Pulmonary artery endothelial cell (primary cell): ENCODE data around the gene KIRREL1. TPM values are rescaled to one million over a fixed set of nuclear protein-coding genes. Genes with fewer than 3 reads are reported as not detected.
"Not testable (repeated sequence)": the region's sequence is repeated elsewhere in the genome, so short reads cannot be mapped to it uniquely, and the experiment has no call there.

Experiments
- DNase-seq: peaks from one replicate; pipeline ENCODE4 v3.0.0-alpha.2; 2011; ENCODE audit warnings: low read depth, low spot score
- total RNA-seq: library from RNA; depleted of rRNA; stranded (reverse); fragments of >200 nt; gene quantifications from 2 replicates; pipeline ENCODE4 v1.2.3, GENCODE V29; 2014

The KIRREL1 gene
- total RNA-seq, 1 donor from 2014 or later = 35.9 TPM

DNA sequence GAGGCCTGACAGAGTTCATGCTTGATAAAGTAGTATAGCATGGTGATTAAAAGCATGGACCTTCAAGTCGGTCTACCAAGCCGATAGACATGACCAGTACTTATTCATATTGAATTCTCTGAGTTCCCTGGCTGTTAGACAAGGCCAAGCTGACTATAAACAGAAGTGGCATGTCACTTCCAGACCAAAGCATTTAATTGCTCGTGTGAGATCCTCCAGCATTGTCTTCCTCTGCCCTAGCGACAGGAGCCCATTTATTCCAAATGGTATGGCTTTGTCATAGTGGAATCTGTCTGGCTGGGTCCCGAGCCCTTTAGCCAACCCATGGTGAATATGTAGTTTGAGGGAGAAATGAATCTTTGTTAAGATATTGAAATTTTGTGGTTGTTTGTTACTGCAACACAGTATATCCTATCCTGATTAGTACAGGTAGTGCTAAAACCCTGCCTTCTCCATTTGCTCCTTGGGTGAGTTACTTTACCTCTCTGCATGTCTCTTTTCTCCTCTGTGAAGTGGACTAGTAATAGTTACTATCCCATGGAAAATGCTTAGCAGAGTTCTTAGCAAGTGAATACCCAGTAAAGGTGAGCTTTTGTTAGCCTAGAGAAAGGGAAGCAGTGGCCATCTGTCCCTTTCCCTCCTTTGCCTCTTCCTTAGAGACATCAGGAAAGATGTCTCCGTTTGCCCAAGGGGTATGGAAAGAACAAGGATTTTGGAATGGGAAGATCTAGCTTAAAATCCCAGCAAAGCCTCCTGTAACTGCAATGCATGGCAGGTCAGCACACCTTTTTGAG is 109.6 kb downstream of the KIRREL1 start:
- no peak for DNase-seq

DNA sequence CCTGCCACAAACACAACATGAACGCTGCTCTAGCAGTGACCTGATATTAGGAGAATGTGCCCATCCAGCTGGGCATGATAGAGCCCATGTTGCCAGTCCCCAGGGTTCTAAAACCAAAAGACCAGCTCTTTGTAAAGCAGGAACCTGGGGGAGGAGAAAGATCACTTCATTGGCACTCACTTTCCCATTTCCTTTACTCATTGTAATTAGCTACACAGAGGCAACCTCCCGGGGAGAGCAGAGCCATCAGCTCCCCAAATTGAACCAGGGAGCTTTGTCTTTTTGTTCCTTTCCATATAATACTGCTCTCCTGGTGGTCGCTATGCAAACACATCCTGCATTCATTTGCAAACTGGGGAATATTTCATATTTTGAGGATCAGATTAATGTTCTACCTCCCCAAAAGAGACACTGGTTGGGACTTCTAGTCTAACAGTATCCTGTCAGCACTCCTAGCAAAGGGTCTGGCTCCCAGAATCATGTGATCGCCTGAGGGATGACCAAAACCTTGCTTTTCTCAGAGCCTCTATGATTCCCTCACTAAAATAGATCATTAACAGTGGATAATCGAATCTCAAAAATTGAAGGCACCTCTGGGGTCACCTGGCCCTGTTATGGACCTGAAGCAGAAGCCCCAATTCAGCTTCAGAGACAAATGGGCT is 110.5 kb downstream of the KIRREL1 start:
- no peak for DNase-seq

- DNase-seq = no peak
Observed at GRCh38 chr1:158104891-158105290, 111.4 kb downstream of the KIRREL1 start.

- DNase-seq = no peak
Observed at GRCh38 chr1:158105352-158106095, 112.1 kb downstream of the KIRREL1 start.

- no peak for DNase-seq
Observed at GRCh38 chr1:158107916-158108315, 114.5 kb downstream of the KIRREL1 start.

GRCh38 chr1:158112994-158113758 is 119.7 kb downstream of the KIRREL1 start:
- no peak for DNase-seq

DNA sequence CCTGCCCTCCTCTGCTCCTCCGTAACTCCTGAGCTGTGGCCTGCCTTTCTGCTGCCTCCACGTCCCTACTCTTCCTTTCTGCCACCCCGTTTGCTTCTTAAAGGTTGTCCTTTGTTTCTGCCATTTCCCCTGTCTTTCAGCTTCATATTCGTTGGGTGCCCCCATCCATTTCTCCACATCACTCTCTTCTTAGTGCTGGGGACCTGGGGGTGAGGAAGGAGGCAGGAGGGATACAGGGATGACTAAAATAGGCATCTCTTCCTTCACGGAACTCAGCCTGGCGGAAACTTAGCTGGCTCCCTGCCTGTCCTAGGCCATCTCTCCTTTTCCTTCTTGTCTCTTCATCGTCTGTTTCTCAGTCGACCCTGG is 120.3 kb downstream of the KIRREL1 start:
- no peak for DNase-seq

DNA sequence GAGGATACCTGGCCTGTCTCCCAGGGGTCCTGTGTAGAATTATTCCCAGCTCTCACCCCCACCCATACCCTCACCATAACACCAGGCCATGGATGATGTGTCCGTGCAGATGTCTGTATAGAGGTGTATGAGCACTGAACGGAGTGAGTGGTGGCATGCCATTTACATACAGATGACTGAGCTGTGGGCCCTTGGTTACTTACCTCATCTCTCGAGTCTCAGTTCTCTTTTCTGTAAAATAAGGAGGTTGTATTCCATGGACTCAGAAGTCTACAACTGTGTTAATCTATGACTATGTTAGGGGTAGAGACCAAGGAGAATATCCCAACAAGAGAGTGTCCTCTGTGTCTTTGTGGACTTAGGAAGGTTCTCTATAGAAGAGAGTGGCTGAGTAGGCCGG is 121.7 kb downstream of the KIRREL1 start:
- DNase-seq = no peak

GRCh38 chr1:158116311-158117167 is 123.1 kb downstream of the KIRREL1 start:
- no peak for DNase-seq

DNA sequence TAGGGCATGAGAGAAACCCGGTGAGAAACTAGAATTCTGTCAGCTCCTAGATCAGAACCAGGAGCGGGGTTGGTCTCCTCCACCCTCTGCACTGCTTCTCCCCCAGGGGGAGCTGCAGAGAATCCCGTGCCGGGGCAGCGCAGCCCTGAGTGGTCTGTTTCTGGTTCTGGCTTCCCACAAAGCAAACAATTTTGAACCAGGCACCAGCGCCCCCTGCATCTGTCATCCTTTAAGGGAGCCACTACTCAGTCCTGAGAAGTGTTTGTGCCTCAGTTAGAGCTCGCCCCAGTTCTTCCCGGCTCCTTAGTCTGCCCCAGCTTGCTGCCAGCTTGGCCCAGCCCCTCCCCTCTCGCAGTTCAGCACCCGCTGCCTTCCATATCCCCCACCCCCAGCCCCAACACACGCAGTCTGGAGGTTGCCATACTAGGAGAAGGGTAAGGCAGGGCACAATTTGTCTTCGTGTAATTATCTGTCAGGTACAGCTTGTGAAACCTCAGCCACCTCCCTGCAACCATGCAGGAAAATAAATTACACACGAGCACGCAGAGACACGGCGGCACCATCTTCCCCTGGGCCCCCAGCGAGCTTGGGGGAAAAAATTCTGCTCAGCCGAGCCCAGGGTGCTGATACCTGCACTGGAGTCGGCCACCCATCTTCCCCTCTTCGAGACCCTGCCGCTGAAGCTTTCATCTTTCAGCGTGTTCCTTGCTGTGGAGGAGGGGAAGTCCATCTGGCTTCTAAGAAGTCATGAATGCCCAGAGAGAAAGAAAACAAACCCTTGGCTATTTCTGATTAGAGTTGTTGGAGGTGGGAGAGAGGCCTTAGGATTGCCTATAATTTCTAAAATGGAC is 124.6 kb downstream of the KIRREL1 start:
- DNase-seq = no peak

DNA sequence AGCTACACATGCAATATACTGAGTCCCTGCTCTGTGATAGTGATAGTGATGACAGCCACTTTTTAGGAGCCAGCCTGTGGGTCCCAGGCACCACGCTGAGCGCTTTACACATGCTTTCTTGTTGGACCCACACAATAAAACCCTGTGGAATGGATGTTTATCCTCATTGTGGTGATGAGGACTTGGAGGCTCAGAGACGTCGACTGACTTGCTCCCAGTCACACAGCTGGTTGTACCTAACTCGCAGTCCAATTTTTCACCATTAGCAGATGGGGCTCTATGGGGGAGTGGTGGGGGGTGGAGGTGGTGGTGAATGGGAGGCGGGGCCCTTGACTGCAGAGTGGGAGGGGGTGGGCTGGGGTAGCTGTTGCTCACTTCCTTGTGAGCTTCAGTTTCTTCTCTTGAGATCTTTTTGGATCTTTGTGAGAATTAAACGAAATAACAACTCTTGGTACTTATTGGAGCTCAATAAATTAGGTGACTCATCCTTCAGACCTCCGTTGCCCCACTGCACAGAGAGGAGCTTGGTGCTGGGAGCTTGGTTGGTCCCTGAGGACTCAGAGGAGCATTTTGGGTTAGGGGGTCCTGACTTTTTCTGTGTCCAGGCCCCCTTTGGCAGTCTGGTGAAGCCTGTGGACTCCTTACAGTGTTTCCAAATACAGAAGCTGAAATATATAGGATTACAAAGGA is 125.4 kb downstream of the KIRREL1 start:
- no peak for DNase-seq

GRCh38 chr1:158119976-158120653 is 126.7 kb downstream of the KIRREL1 start:
- DNase-seq = no peak

DNA sequence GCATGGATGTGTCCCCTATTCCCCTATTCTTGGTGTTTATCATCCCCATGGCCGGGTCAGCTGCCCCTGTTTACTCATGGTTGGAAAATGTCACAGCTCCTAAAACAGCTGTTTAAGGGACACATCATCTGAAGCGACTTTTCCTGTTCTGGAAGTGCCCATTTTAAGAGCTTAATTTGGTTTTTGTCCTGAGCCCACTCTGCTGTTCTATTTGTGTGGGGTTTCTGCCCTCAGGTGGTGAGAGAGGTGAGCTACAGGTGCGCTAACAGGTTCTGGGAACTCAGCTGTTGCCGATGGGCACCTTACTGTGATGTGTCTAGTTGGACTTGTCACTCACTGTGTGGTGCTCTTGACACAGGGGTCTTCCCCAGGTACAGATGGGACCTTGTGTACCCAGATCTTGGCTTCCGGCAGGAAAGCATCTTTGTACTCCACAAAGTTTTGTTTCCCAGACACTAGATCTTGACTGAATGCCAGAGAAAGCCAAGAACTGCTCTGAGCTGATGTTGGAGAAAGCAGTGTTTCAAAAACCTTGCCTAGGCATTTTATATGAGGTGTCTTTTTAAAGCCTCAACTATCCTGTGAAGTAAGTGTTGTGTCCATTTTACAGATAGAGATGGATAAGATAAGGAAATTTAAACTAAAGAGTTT is 128.3 kb downstream of the KIRREL1 start:
- DNase-seq = no peak

GRCh38 chr1:158122833-158123388 is 129.5 kb downstream of the KIRREL1 start:
- no peak for DNase-seq

DNA sequence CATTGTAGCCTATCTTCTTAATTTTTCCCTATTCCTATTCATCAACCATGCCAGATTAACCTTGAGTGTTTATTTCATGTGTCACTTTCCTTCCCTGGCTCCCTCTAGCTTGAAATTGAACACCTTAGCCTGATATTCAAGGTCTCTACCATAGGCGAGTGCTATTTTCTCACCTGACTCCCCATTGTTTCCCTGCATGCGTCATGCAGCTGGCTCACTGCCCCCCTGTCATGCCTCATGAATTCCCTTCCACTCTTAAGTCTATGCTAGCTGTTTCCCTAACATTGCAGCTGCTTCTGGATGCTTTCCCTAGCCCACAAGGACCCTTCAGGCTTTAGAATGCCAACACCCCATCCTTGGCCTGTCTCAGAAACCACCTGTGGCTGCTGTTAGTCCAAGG is 130.6 kb downstream of the KIRREL1 start:
- no peak for DNase-seq

DNA sequence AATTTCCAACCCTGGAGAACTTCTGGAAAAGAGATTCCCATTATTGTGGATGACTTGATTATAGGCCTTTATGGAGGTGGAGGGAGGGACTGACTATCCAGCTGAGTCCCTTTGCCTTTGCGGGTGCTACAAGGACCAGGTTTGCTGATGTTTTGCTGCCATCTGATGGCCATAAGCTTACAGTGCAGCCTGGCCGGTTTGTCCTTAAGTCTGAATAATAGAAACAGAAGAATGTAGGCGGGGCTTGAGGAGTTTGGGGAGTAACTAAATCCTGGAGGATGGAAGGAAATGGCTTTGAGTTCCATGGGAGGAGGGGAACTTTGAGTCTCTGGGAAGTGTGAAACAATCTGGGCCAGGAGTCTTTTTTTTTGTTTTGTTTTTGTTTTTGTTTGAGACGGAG is 131.6 kb downstream of the KIRREL1 start:
- DNase-seq = peak; percentile 78

- DNase-seq = no peak
Observed at GRCh38 chr1:158126425-158126824, 133.0 kb downstream of the KIRREL1 start.

DNA sequence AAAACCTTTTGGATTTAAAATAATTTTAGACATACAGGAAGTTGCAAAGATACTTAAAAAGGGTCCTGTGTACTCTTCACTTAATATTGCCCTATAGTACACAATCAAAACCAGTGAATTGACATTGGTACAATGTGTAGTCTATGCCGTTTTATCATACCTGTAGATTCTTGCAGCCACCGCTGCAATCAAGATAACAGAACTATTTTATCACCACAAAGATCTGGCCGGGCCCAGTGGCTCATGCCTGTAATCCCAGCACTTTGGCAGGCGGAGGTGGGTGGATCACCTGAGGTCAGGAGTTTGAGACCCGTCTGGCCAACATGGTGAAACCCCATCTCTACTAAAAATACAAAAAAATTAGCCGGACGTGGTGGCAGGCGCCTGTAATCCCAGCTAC is 135.1 kb downstream of the KIRREL1 start:
- not testable (repeated sequence) for DNase-seq
